Activated naive CD8-positive, alpha-beta T cell treated with anti-CD3 and anti-CD28 coated beads, Interleukin-2, amount 50 U/mL, for 24 hours (primary cell): ENCODE results near the gene GBP7.
A peak's percentile ranks its signal among the peaks of the same experiment; 100 is the strongest.
"Not testable (repeated sequence)": the region's sequence is repeated elsewhere in the genome, so short reads cannot be mapped to it uniquely, and the experiment has no call there.

Source experiments
- ATAC-seq: fragments of 150-1000 bp; cut with Tn5 transposase; one replicate; pipeline ENCODE4 v1.10.0; 2021
- DNase-seq: peaks from one replicate; pipeline ENCODE4 v3.0.0; 2021
- H3K27ac Mint-ChIP-seq: one replicate; pipeline ENCODE4 v1.8.0; 2021; ENCODE audit warnings: mild to moderate bottlenecking, mixed read lengths
- H3K27me3 Mint-ChIP-seq: one replicate; pipeline ENCODE4 v1.8.0; 2021; ENCODE audit warnings: mixed read lengths
- H3K36me3 Mint-ChIP-seq: one replicate; pipeline ENCODE4 v1.8.0; 2021; ENCODE audit warnings: low read depth, mixed read lengths
- H3K4me1 Mint-ChIP-seq: one replicate; pipeline ENCODE4 v1.8.0; 2021; ENCODE audit warnings: mixed read lengths
- H3K4me3 Mint-ChIP-seq: one replicate; pipeline ENCODE4 v1.8.0; 2021; ENCODE audit warnings: mild to moderate bottlenecking, moderate library complexity, mixed read lengths
- H3K9me3 Mint-ChIP-seq: one replicate; pipeline ENCODE4 v1.8.0; 2021; ENCODE audit warnings: mixed read lengths

The GBP7 gene

GRCh38 chr1:89147678-89148658 is 27.8 kb downstream of the GBP7 start:
- Mint-ChIP-seq H3K9me3 (no peaks in the 10 kb centered on the region), H3K27me3 (peaks cover 2% of the 10 kb centered on the region), H3K27ac (no peak overlapping the region), H3K4me1 (peaks cover 12% of the 10 kb centered on the region), H3K36me3 (no peaks in the 10 kb centered on the region), H3K4me3 (no peak overlapping the region)
- no peak for DNase-seq
- no peak for ATAC-seq

GRCh38 chr1:89146721-89147120 is 29.1 kb downstream of the GBP7 start:
- H3K36me3 Mint-ChIP-seq = no peaks in the 10 kb centered on the region
- no peak overlapping the region for H3K4me3 Mint-ChIP-seq
- peaks cover 9% of the 10 kb centered on the region for H3K4me1 Mint-ChIP-seq
- ATAC-seq = no peak
- DNase-seq = no peak
- no peaks in the 10 kb centered on the region for H3K9me3 Mint-ChIP-seq
- no peak overlapping the region for H3K27ac Mint-ChIP-seq
- peaks cover 2% of the 10 kb centered on the region for H3K27me3 Mint-ChIP-seq

GRCh38 chr1:89143484-89143883 is 32.3 kb downstream of the GBP7 start:
- Mint-ChIP-seq H3K27ac (no peak overlapping the region), H3K27me3 (peaks cover 2% of the 10 kb centered on the region), H3K9me3 (peaks cover 4% of the 10 kb centered on the region), H3K36me3 (no peaks in the 10 kb centered on the region), H3K4me3 (no peak overlapping the region), H3K4me1 (peaks cover 12% of the 10 kb centered on the region)
- DNase-seq (no peak), ATAC-seq (no peak)

- peaks cover 13% of the 10 kb centered on the region for H3K9me3 Mint-ChIP-seq
- no peak for DNase-seq
- H3K4me1 Mint-ChIP-seq = peaks cover 12% of the 10 kb centered on the region
- H3K27ac Mint-ChIP-seq = no peak overlapping the region
- ATAC-seq = no peak
- H3K27me3 Mint-ChIP-seq = no peaks in the 10 kb centered on the region
- H3K4me3 Mint-ChIP-seq = no peak overlapping the region
- no peaks in the 10 kb centered on the region for H3K36me3 Mint-ChIP-seq
Observed at GRCh38 chr1:89142160-89142559, 33.6 kb downstream of the GBP7 start.

- Mint-ChIP-seq H3K4me1 (peaks cover 16% of the 10 kb centered on the region), H3K27me3 (no peaks in the 10 kb centered on the region), H3K36me3 (peaks cover under 1% of the 10 kb centered on the region), H3K27ac (no peak overlapping the region), H3K9me3 (peaks cover 19% of the 10 kb centered on the region), H3K4me3 (no peak overlapping the region)
- no peak for DNase-seq
- ATAC-seq = no peak
Observed at GRCh38 chr1:89133747-89134146, 42.1 kb downstream of the GBP7 start.

- Mint-ChIP-seq H3K4me3 (no peak overlapping the region), H3K36me3 (peaks cover 5% of the 10 kb centered on the region), H3K27ac (peak overlapping the region; percentile 79), H3K9me3 (peaks cover 2% of the 10 kb centered on the region), H3K4me1 (peaks cover 39% of the 10 kb centered on the region), H3K27me3 (no peaks in the 10 kb centered on the region)
- no peak for DNase-seq
- no peak for ATAC-seq
Observed at GRCh38 chr1:89130716-89131115, 45.1 kb downstream of the GBP7 start.

GRCh38 chr1:89129911-89130310 is 45.9 kb downstream of the GBP7 start:
- Mint-ChIP-seq H3K9me3 (no peaks in the 10 kb centered on the region), H3K36me3 (peaks cover 9% of the 10 kb centered on the region), H3K27me3 (no peaks in the 10 kb centered on the region), H3K27ac (peak overlapping the region; percentile 92), H3K4me1 (peaks cover 43% of the 10 kb centered on the region), H3K4me3 (peak overlapping the region; percentile 28)
- DNase-seq (no peak), ATAC-seq (no peak)

- not testable (repeated sequence) for H3K9me3 Mint-ChIP-seq, H3K27me3 Mint-ChIP-seq, H3K4me3 Mint-ChIP-seq, ATAC-seq
- Mint-ChIP-seq H3K27ac (peak overlapping the region; percentile 98), H3K36me3 (peaks cover 21% of the 10 kb centered on the region), H3K4me1 (peaks cover 61% of the 10 kb centered on the region)
- DNase-seq = peak; percentile 4
Observed at GRCh38 chr1:89128003-89128458, 47.8 kb downstream of the GBP7 start.

GRCh38 chr1:89126602-89127565 is 48.9 kb downstream of the GBP7 start:
- peak; percentile 76 for DNase-seq
- H3K9me3 Mint-ChIP-seq, H3K27me3 Mint-ChIP-seq: not testable (repeated sequence)
- Mint-ChIP-seq H3K4me3 (peak overlapping the region; percentile 97), H3K27ac (peak overlapping the region; percentile 98), H3K36me3 (peaks cover 29% of the 10 kb centered on the region), H3K4me1 (peaks cover 71% of the 10 kb centered on the region)
- peak; percentile 52 for ATAC-seq

- ATAC-seq (peak; percentile 83), DNase-seq (peak; percentile 20)
- Mint-ChIP-seq H3K4me3 (peak within 1 kb of the TSS; percentile 97), H3K27me3 (no peaks in the 10 kb centered on the region), H3K4me1 (peaks cover 75% of the 10 kb centered on the region), H3K27ac (peak within 1 kb of the TSS; percentile 98), H3K36me3 (peaks cover 34% of the 10 kb centered on the region), H3K9me3 (no peaks in the 10 kb centered on the region)
Observed at GRCh38 chr1:89125913-89126580, 49.8 kb downstream of the GBP7 start, which contains the start of gene GBP2. TSS of gene GBP2 (minus strand) at chr1:89126114. CDS start at chr1:89121966, 4,148 bp downstream.

- Mint-ChIP-seq H3K4me1 (peaks cover 74% of the 10 kb centered on the region), H3K27ac (peak overlapping the region; percentile 98), H3K27me3 (no peaks in the 10 kb centered on the region), H3K36me3 (peaks cover 36% of the 10 kb centered on the region), H3K9me3 (no peaks in the 10 kb centered on the region), H3K4me3 (peak overlapping the region; percentile 97)
- DNase-seq (peak; percentile 7), ATAC-seq (peak; percentile 2)
Observed at GRCh38 chr1:89125240-89125912, 50.4 kb downstream of the GBP7 start.

GRCh38 chr1:89121641-89122040 is 54.2 kb downstream of the GBP7 start:
- no peak for ATAC-seq
- Mint-ChIP-seq H3K4me1 (peaks cover 44% of the 10 kb centered on the region), H3K27me3 (no peaks in the 10 kb centered on the region), H3K4me3 (no peak overlapping the region), H3K9me3 (no peaks in the 10 kb centered on the region), H3K36me3 (peaks cover 33% of the 10 kb centered on the region), H3K27ac (peak overlapping the region; percentile 37)
- DNase-seq = no peak

GRCh38 chr1:89114662-89115061 is 61.1 kb downstream of the GBP7 start:
- Mint-ChIP-seq H3K27me3 (no peaks in the 10 kb centered on the region), H3K27ac (peak overlapping the region; percentile 8), H3K4me3 (no peak overlapping the region), H3K4me1 (peaks cover 12% of the 10 kb centered on the region), H3K9me3 (peaks cover 5% of the 10 kb centered on the region), H3K36me3 (peaks cover 57% of the 10 kb centered on the region)
- ATAC-seq (peak; percentile 61), DNase-seq (no peak)
